HepG2 (cell line): ENCODE results near the gene TPM3. TPM values are rescaled to one million over a fixed set of nuclear protein-coding genes. Genes with fewer than 3 reads are reported as not detected.
"Not testable (repeated sequence)": the region's sequence is repeated elsewhere in the genome, so short reads cannot be mapped to it uniquely, and the experiment has no call there.

Experiments used
- ATAC-seq: fragments of 200-7000 bp; cut with Tn5 transposase; 3 replicates; pipeline ENCODE4 v1.9.1; 2020; ENCODE audit warnings: mild to moderate bottlenecking, moderate library complexity
- BruUV-seq: library from RNA; stranded (reverse); fragments of 400-500 nt; replicated peaks from 2 replicates; lab custom pipeline; 2021; lab: Mats Ljungman, UMichigan
- CTCF ChIA-PET: fragments of 300-600 bp; formaldehyde crosslinking; extraction: SDS; loops from one replicate; lab custom pipeline; 2021; ENCODE audit warnings: low total read pairs, inconsistent platforms, low intra/inter-chr PET ratio; lab: Yijun Ruan, JAX
- POLR2A ChIA-PET: fragments of 350-600 bp; sonication (Branson Sonifier 250); formaldehyde crosslinking; loops from one replicate; lab custom pipeline; 2020; ENCODE audit warnings: antibody characterized with exemption, inconsistent platforms; lab: Yijun Ruan, JAX
- DNase-seq: peaks from one replicate; pipeline ENCODE4 v3.0.0-alpha.2; 2015; ENCODE audit warnings: low spot score
- FAIRE-seq: peaks from 3 replicates; lab custom pipeline; 2011; peaks lifted over from hg19 to GRCh38; lab: Jason Lieb, UNC
- H2AFZ ChIP-seq: one replicate; pipeline ENCODE4 v1.6.1; 2011; ENCODE audit warnings: low read length, inconsistent platforms
- H3K27ac ChIP-seq: fragments of 300-600 bp; 3 replicates; pipeline ENCODE4 v1.8.0; 2011; ENCODE audit warnings: mixed run types, mild to moderate bottlenecking, mixed read lengths, low read length, inconsistent platforms; ENCODE audit not compliant: insufficient read depth; ENCODE audit errors: extremely low read length
- H3K27me3 ChIP-seq, 2 experiments: fragments of 200-600 bp in 1 of 2; 2 replicates in 1 of 2; 3 replicates in 1 of 2; pipeline versions ENCODE4 v1.6.0 to v1.8.0; 2011; ENCODE audit warnings: low read length in 2 of 2, mild to moderate bottlenecking in 2 of 2, moderate library complexity in 2 of 2, inconsistent platforms in 1 of 2; ENCODE audit not compliant: insufficient read depth in 2 of 2, control insufficient read depth in 1 of 2
- H3K36me3 ChIP-seq, 2 experiments: fragments of 200-600 bp in 1 of 2; replicated peaks in 1 of 2; 2 replicates in 1 of 2; 3 replicates in 1 of 2; pipeline versions ENCODE4 v1.5.1 to v1.8.0; 2011; ENCODE audit warnings: low read length in 2 of 2, inconsistent platforms in 1 of 2; ENCODE audit not compliant: insufficient read depth in 2 of 2, control insufficient read depth in 1 of 2
- H3K4me1 ChIP-seq: 2 replicates; pipeline ENCODE4 v1.5.1; 2012; ENCODE audit warnings: low read length, inconsistent platforms; ENCODE audit not compliant: insufficient read depth
- H3K4me2 ChIP-seq: 2 replicates; pipeline ENCODE4 v1.6.0; 2011; ENCODE audit warnings: low read depth, low read length, inconsistent platforms
- H3K4me3 ChIP-seq, 3 experiments: fragments of 200-600 bp in 1 of 3; sonication (generic), shearing (Covaris generic) in 1 of 3; replicated peaks in 1 of 3; 2 replicates each; pipeline ENCODE4 v1.5.1; 2011 to 2016; ENCODE audit warnings: low read length in 3 of 3, inconsistent platforms in 2 of 3, low read depth in 2 of 3, mild to moderate bottlenecking in 2 of 3, control low read depth in 1 of 3, mixed read lengths in 1 of 3; ENCODE audit not compliant: insufficient read depth in 1 of 3
- H3K79me2 ChIP-seq: one replicate; pipeline ENCODE4 v1.6.1; 2011; ENCODE audit warnings: low read length, inconsistent platforms; ENCODE audit not compliant: insufficient read depth
- H3K9ac ChIP-seq: 2 replicates; pipeline ENCODE4 v1.6.0; 2011; ENCODE audit warnings: mild to moderate bottlenecking, low read depth, low read length, inconsistent platforms; ENCODE audit not compliant: insufficient read depth
- H3K9me3 ChIP-seq: 2 replicates; pipeline ENCODE4 v1.5.1; 2012; ENCODE audit warnings: mild to moderate bottlenecking, low read length
- H4K20me1 ChIP-seq: 2 replicates; pipeline ENCODE4 v1.6.0; 2011; ENCODE audit warnings: inconsistent platforms, mild to moderate bottlenecking, low read length, moderate library complexity; ENCODE audit not compliant: insufficient read depth
- CEBPB ChIP-seq: IDR thresholded peaks from 2 replicates; pipeline ENCODE4 v1.6.1; 2011; ENCODE audit warnings: low read depth, low read length, improper control_type of control experiment, borderline replicate concordance
- ETV6 ChIP-seq: sonication (generic); formaldehyde crosslinking; conservative IDR thresholded peaks from 2 replicates; pipeline ENCODE4 v1.4.0; 2020; ENCODE audit warnings: missing genetic modification reagents
- FOXP1 ChIP-seq, 2 experiments: fragments of 450-650 bp in 1 of 2; IDR thresholded peaks; 2 replicates each; pipeline ENCODE4 v1.6.1; 2017 to 2018; ENCODE audit warnings: antibody characterized with exemption in 1 of 2
- GPN1 ChIP-seq: sonication (generic); formaldehyde crosslinking; IDR thresholded peaks from 2 replicates; pipeline ENCODE4 v1.5.1; 2020; ENCODE audit warnings: missing genetic modification reagents, borderline replicate concordance
- GZF1 ChIP-seq: sonication (generic); formaldehyde crosslinking; IDR thresholded peaks from 2 replicates; pipeline ENCODE4 v1.5.1; 2020; ENCODE audit warnings: mild to moderate bottlenecking, missing genetic modification reagents
- KLF15 ChIP-seq: sonication (generic); formaldehyde crosslinking; IDR thresholded peaks from 2 replicates; pipeline ENCODE4 v1.8.1; 2023; ENCODE audit warnings: borderline replicate concordance, mild to moderate bottlenecking, inconsistent platforms, missing genetic modification reagents, mixed read lengths
- MIER3 ChIP-seq: IDR thresholded peaks from 2 replicates; pipeline ENCODE4 v1.6.1; 2016; ENCODE audit warnings: missing compliant biosample characterization, borderline replicate concordance
- SUZ12 ChIP-seq: fragments of 150-350 bp; IDR thresholded peaks from 2 replicates; pipeline ENCODE4 v1.6.1; 2014; ENCODE audit warnings: low read depth, low read length
- TCF12 ChIP-seq, 2 experiments: fragments of 450-650 bp in 1 of 2; sonication (generic) in 1 of 2; formaldehyde crosslinking in 1 of 2; IDR thresholded peaks; 2 replicates each; pipeline versions ENCODE4 v1.6.1 to v1.8.0; 2017 to 2022; ENCODE audit warnings: antibody characterized with exemption in 1 of 2, mild to moderate bottlenecking in 1 of 2, missing genetic modification reagents in 1 of 2, moderate library complexity in 1 of 2
- ZBTB8A ChIP-seq: sonication (generic); formaldehyde crosslinking; IDR thresholded peaks from 2 replicates; pipeline ENCODE4 v1.4.0; 2020; ENCODE audit warnings: mild to moderate bottlenecking, low read depth, missing genetic modification reagents, borderline replicate concordance
- ZMYM3 ChIP-seq: sonication (generic); formaldehyde crosslinking; IDR thresholded peaks from 2 replicates; pipeline ENCODE4 v1.5.1; 2020; ENCODE audit warnings: mild to moderate bottlenecking, missing genetic modification reagents
- ZSCAN25 ChIP-seq: sonication (generic); formaldehyde crosslinking; IDR thresholded peaks from 2 replicates; pipeline ENCODE4 v1.8.0; 2022; ENCODE audit warnings: mild to moderate bottlenecking, missing genetic modification reagents
- WGBS: methylation state at CpG from one replicate; pipeline ENCODE4 v1.1.6; 2017; ENCODE audit warnings: low lambda C conversion rate; 5-methylcytosine and 5-hydroxymethylcytosine counted together
- in situ Hi-C: cut with HindIII; loops from 2 replicates; pipeline ENCODE4 v1.10.0; 2017; ENCODE audit warnings: low pct_unique_long_range_greater_than_20kb; ENCODE audit not compliant: extremely low pct_ligation_motif_present
- intact Hi-C: fragments of 100-400 bp; cut with micrococcal nuclease; formaldehyde crosslinking; loops from one replicate; pipeline ENCODE4 v1.10.0; 2022; ENCODE audit not compliant: unreplicated experiment
- polyA plus RNA-seq, 8 experiments: library from polyadenylated mRNA; depleted of rRNA in 3 of 8; stranded (reverse) in 7 of 8; unstranded in 1 of 8; fragments of >200 nt; fragmentation: Illumina TruSeq in 4 of 8; extraction: Trizol in 4 of 8; gene quantifications; 2 replicates each; pipeline versions ENCODE4 v1.2.1 to v1.2.3, GENCODE V29; 2011 to 2016; ENCODE audit warnings: low read depth in 4 of 8, missing spikeins in 1 of 8, mixed read lengths in 1 of 8; ENCODE audit not compliant: insufficient read depth in 1 of 8
- total RNA-seq, 5 experiments: library from RNA; depleted of rRNA; stranded (reverse); fragments of >200 nt; fragmentation: Illumina TruSeq; extraction: Trizol; gene quantifications; 2 replicates each; pipeline ENCODE4 v1.2.3, GENCODE V29; 2016; ENCODE audit warnings: low read depth in 1 of 5
- TF ChIP-seq, protein P1 (sequence below): sonication (generic); formaldehyde crosslinking; IDR thresholded peaks from 2 replicates; pipeline ENCODE4 v1.5.0; 2020; ENCODE audit warnings: mild to moderate bottlenecking, missing genetic modification reagents
- TF ChIP-seq, protein P2 (sequence below): sonication (generic); formaldehyde crosslinking; IDR thresholded peaks from 2 replicates; pipeline ENCODE4 v1.4.0; 2020; ENCODE audit warnings: missing genetic modification reagents, borderline replicate concordance

Gene TPM3
- total and polyA plus RNA-seq, 2 of the 13 experiments (the other 11 are each of a cell fraction or from before 2014, with no cell fraction given): 160 to 307 TPM

DNA sequence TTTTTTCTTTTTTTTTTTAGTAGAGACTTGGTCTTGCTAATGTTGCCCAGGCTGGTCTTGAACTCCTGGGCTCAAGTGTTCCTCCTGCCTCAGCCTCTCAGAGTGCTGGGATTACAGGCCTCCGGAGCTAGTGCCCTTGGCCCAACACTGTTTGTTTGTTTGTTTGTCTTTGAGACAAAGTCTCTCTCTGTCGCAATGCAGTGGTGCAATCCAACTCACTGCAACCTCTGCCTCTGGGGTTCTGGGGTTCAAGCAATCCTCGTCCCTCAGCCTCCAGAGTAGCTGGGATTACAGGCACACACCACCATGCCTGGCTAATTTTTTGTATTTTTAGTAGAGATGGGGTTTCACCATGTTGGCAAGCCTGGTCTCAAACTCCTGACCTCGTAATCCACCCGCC lies 44.4 kb downstream of the TPM3 start:
- BruUV-seq; H3K79me2 ChIP-seq; H3K4me1 ChIP-seq; POLR2A ChIA-PET; H3K4me2 ChIP-seq; FAIRE-seq; H2AFZ ChIP-seq; TF ChIP-seq FOXP1 (IDR thresholded peaks at IDR 0.05): not testable (repeated sequence)
- TF ChIP-seq FOXP1 (CRISPR knock-in tag; IDR thresholded peaks at IDR 0.05): peak; percentile 77
- 0 out of 2 replicates have a peak, but pooled peaks have one; percentile 13 for TF ChIP-seq ZMYM3 (CRISPR knock-in tag)
- TF ChIP-seq, protein P1, sequence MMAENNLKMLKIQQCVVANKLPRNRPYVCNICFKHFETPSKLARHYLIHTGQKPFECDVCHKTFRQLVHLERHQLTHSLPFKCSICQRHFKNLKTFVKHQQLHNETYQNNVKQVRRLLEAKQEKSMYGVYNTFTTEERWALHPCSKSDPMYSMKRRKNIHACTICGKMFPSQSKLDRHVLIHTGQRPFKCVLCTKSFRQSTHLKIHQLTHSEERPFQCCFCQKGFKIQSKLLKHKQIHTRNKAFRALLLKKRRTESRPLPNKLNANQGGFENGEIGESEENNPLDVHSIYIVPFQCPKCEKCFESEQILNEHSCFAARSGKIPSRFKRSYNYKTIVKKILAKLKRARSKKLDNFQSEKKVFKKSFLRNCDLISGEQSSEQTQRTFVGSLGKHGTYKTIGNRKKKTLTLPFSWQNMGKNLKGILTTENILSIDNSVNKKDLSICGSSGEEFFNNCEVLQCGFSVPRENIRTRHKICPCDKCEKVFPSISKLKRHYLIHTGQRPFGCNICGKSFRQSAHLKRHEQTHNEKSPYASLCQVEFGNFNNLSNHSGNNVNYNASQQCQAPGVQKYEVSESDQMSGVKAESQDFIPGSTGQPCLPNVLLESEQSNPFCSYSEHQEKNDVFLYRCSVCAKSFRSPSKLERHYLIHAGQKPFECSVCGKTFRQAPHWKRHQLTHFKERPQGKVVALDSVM (CRISPR knock-in tag): peak; percentile 87
- peak; percentile 77 for TF ChIP-seq CEBPB
- TF ChIP-seq, all 625 proteins: peak for 4; not testable (repeated sequence) for 621
- CTCF ChIA-PET, H3K9ac ChIP-seq, intact Hi-C loops, H3K27ac ChIP-seq, H4K20me1 ChIP-seq, ATAC-seq, H3K36me3 ChIP-seq, H3K27me3 ChIP-seq, in situ Hi-C loops, H3K4me3 ChIP-seq, H3K9me3 ChIP-seq: not testable (repeated sequence)
- WGBS: 50% methylated on average over 5 of the region's 5 CpGs
- DNase-seq: peak; percentile 16

DNA sequence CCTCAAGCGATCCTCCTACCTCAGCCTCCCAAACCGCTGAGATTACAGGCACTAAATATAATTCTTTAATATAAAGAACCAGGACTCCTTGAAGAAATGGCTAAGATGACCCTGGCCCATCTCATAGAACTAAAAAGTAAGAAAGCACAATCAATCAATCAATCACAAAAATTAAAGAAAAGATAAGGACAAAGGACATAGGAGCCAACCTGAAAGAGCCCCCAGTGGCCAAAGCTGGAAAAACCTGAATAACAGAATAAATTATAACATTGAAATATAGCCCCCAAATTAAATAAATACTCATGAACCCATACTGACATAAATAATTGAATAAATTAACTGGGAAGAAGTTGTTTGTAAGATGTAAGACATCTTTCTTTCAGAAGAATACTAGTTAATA lies 45.9 kb downstream of the TPM3 start:
- Histone ChIP-seq H3K4me1 (no peaks in the 10 kb centered on the region), H3K9ac (no peak overlapping the region), H3K9me3 (no peaks in the 10 kb centered on the region), H4K20me1 (no peaks in the 10 kb centered on the region), H3K36me3 (no peaks in the 10 kb centered on the region), H3K79me2 (no peaks in the 10 kb centered on the region), H3K4me3 (no peak overlapping the region), H2AFZ (no peak overlapping the region), H3K4me2 (no peak overlapping the region), H3K27ac (no peak overlapping the region), H3K27me3 (peaks cover 0 to 3% of the 10 kb centered on the region in 2 experiments; a peak in 1 of 5 replicates)
- intact Hi-C loops (no loop called here), in situ Hi-C loops (no loop called here)
- FAIRE-seq (no peak), ATAC-seq (no peak), DNase-seq (no peak)
- ChIA-PET POLR2A (no interaction called here), CTCF (no interaction called here)
- BruUV-seq: no TSS peak
- 93% methylated on average over 2 of the region's 2 CpGs for WGBS
- TF ChIP-seq ZBTB8A (CRISPR knock-in tag) (no peak), TCF12 (IDR thresholded peaks at IDR 0.05) (no peak), TCF12 (CRISPR knock-in tag; IDR thresholded peaks at IDR 0.05) (no peak), ETV6 (no peak), SUZ12 (no peak), MIER3 (no peak), ZSCAN25 (no peak), GPN1 (no peak), KLF15 (CRISPR knock-in tag) (no peak), GZF1 (CRISPR knock-in tag) (no peak)
- TF ChIP-seq, protein P2, sequence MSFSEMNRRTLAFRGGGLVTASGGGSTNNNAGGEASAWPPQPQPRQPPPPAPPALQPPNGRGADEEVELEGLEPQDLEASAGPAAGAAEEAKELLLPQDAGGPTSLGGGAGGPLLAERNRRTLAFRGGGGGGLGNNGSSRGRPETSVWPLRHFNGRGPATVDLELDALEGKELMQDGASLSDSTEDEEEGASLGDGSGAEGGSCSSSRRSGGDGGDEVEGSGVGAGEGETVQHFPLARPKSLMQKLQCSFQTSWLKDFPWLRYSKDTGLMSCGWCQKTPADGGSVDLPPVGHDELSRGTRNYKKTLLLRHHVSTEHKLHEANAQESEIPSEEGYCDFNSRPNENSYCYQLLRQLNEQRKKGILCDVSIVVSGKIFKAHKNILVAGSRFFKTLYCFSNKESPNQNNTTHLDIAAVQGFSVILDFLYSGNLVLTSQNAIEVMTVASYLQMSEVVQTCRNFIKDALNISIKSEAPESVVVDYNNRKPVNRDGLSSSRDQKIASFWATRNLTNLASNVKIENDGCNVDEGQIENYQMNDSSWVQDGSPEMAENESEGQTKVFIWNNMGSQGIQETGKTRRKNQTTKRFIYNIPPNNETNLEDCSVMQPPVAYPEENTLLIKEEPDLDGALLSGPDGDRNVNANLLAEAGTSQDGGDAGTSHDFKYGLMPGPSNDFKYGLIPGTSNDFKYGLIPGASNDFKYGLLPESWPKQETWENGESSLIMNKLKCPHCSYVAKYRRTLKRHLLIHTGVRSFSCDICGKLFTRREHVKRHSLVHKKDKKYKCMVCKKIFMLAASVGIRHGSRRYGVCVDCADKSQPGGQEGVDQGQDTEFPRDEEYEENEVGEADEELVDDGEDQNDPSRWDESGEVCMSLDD (CRISPR knock-in tag): no peak
